ENCODE results near the gene PCDH12. TPM values are rescaled to one million over a fixed set of nuclear protein-coding genes. Genes with fewer than 3 reads are reported as not detected.

The PCDH12 gene
- polyA plus RNA-seq, 1 of the 3 experiments (the other 2 are of a cell fraction): 0.02 TPM

DNA sequence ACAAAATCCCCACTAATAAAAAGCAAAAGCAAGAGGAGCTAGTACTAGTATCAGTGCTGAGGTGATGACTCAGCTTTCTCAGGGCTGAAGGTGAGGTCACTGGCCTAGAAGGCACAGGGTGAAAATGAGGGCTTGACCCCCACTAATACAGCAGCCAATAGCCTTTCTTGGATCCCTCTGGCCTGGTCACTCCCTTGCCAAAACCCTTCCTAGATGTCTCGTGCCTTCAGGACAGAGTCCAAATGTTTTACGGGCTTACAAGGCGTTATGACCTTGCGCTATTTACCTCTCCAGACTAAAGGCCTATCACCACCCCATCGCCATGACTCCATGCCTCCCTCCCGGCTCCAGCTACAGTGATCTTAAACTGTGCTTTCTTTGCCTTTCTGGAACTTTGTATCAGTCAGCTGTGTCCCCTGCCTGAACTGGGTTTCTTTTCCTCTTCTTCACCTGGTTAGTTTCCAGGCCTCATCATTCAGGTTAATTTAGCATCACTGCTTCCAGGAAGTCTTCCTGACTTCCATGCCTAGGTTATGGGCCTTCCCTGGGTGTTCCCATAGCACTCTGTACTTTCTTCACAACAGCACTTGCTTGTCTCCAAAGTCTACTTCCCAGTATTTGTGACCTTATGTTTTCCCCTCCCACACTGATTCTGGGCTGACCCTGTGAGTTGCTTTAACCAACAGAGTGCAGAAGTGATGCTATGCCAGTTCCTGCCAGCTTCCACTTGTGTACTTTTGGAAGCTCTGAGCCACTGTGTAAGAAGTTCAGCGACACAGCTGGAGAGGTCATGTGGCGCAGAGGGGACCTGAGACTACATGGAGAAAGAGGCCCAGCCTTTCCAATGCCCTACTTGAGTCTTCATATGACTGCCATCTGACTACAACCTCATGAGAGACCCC is 38.5 kb downstream of the PCDH12 start (continued):
- TF ChIP-seq, protein P1, sequence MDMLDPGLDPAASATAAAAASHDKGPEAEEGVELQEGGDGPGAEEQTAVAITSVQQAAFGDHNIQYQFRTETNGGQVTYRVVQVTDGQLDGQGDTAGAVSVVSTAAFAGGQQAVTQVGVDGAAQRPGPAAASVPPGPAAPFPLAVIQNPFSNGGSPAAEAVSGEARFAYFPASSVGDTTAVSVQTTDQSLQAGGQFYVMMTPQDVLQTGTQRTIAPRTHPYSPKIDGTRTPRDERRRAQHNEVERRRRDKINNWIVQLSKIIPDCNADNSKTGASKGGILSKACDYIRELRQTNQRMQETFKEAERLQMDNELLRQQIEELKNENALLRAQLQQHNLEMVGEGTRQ (IDR thresholded peaks at IDR 0.05; ENCODE audit: borderline replicate concordance, low read depth, low read length): no peak
- no peak for TF ChIP-seq TCF12 (IDR thresholded peaks at IDR 0.05)
- TF ChIP-seq YY1 (IDR thresholded peaks at IDR 0.05; ENCODE audit: low read depth): no peak
- no peak for TF ChIP-seq RCOR1 (IDR thresholded peaks at IDR 0.05; ENCODE audit: low read length)
- TF ChIP-seq JUND (IDR thresholded peaks at IDR 0.05): no peak
- no peak for TF ChIP-seq CHD2 (IDR thresholded peaks at IDR 0.05; ENCODE audit: low read length, partially characterized antibody)
- TF ChIP-seq, protein P2, sequence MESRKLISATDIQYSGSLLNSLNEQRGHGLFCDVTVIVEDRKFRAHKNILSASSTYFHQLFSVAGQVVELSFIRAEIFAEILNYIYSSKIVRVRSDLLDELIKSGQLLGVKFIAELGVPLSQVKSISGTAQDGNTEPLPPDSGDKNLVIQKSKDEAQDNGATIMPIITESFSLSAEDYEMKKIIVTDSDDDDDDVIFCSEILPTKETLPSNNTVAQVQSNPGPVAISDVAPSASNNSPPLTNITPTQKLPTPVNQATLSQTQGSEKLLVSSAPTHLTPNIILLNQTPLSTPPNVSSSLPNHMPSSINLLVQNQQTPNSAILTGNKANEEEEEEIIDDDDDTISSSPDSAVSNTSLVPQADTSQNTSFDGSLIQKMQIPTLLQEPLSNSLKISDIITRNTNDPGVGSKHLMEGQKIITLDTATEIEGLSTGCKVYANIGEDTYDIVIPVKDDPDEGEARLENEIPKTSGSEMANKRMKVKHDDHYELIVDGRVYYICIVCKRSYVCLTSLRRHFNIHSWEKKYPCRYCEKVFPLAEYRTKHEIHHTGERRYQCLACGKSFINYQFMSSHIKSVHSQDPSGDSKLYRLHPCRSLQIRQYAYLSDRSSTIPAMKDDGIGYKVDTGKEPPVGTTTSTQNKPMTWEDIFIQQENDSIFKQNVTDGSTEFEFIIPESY (IDR thresholded peaks at IDR 0.05; ENCODE audit: borderline replicate concordance, low read depth): no peak

DNA sequence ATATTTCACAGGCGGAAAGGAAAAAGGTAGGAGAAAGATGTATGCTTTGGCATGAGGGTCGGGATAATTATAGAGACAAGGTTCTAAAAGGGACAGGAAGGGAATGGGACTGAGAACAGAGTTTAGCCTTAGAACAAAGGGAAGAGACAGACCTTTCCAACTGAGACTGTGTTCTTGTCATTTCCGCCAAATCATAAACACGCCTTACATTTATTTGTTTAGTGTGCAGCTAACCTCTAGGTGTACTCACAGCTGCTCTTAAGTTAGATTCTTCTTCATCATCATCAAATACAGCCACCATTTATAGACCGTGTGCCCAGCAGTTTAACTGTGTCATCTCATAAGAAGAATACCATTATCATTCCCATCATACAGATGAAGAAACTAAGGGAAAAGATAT is 40.2 kb downstream of the PCDH12 start:
- no peak overlapping the region for H2AFZ ChIP-seq (ENCODE audit: low read depth)
- POLR2A ChIA-PET: no interaction called here
- CTCF ChIA-PET: interaction anchor here (5.1 to 8.8 kb wide), 4 partner anchors 27 to 226 kb away, joined by 48 to 78 read pairs (median 60); partner anchors contain the start of genes PCDH1 and PCDH12
- no peak overlapping the region for H3K4me2 ChIP-seq
- no peaks in the 10 kb centered on the region for H3F3A ChIP-seq (replicated peaks; ENCODE audit: insufficient read depth)
- TF ChIP-seq FOXJ3 (CRISPR knock-in tag; IDR thresholded peaks at IDR 0.05): no peak
- TF ChIP-seq, protein P3, sequence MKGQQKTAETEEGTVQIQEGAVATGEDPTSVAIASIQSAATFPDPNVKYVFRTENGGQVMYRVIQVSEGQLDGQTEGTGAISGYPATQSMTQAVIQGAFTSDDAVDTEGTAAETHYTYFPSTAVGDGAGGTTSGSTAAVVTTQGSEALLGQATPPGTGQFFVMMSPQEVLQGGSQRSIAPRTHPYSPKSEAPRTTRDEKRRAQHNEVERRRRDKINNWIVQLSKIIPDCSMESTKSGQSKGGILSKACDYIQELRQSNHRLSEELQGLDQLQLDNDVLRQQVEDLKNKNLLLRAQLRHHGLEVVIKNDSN (IDR thresholded peaks at IDR 0.05; ENCODE audit: borderline replicate concordance, low read depth): no peak
- TF ChIP-seq RCOR1 (IDR thresholded peaks at IDR 0.05; ENCODE audit: low read length): no peak
- H3K9me3 ChIP-seq: no peaks in the 10 kb centered on the region
- H3K27me3 ChIP-seq (ENCODE audit: insufficient read depth): no peaks in the 10 kb centered on the region; the same call in 1 of the 2 replicates
- peaks cover 0 to 3% of the 10 kb centered on the region in 2 experiments; a peak in 1 of 4 replicates for H3K4me1 ChIP-seq (ENCODE audit: control insufficient read depth in 1 of 2, insufficient read depth in 2 of 2, low read depth in 1 of 2, low read length in 1 of 2)
- no peaks in the 10 kb centered on the region for H4K20me1 ChIP-seq (ENCODE audit: insufficient read depth)
- H3K79me2 ChIP-seq (ENCODE audit: insufficient read depth): peaks cover 6% of the 10 kb centered on the region; the same call in 1 of the 2 replicates
- H3K36me3 ChIP-seq (replicated peaks in 1 of 2; ENCODE audit: control insufficient read depth in 1 of 2, insufficient read depth in 2 of 2, low read length in 1 of 2): peaks cover 0 to 5% of the 10 kb centered on the region in 2 experiments
- no peak overlapping the region for H3K9ac ChIP-seq
- H3K27ac ChIP-seq (ENCODE audit: low read depth in 2 of 2, low read length in 1 of 2): no peak overlapping the region
- no peak overlapping the region for H3K4me3 ChIP-seq (ENCODE audit: low read depth in 2 of 2, low read length in 1 of 2)
- 74% methylated on average over 5 of the region's 5 CpGs for WGBS (ENCODE audit: low lambda C conversion rate)
- no peaks in the 10 kb centered on the region for H3K9me2 ChIP-seq
- DNase-seq: no peak

All from SK-N-SH (cell line).